ENCODE results near the gene BAK1.

- TF ChIP-seq CTCF (conservative IDR thresholded peaks at IDR 0.05 in 1 of 2, IDR thresholded peaks at IDR 0.05 in 1 of 2; ENCODE audit: extremely low read depth in 1 of 2, insufficient read depth in 1 of 2, low read depth in 1 of 2, low read length in 2 of 2) (no peak), EZH2 (IDR thresholded peaks at IDR 0.05; ENCODE audit: borderline replicate concordance, low read length) (no peak)
These were observed 22.7 kb downstream of the BAK1 start for GRCh38 chr6:33557376-33557775.
